HepG2 (cell line): ENCODE measurements around the gene UNC5CL. TPM values are rescaled to one million over a fixed set of nuclear protein-coding genes. Genes with fewer than 3 reads are reported as not detected.

Experiments used
- ATF7 ChIP-seq, 2 experiments: fragments of 450-650 bp in 1 of 2; sonication (generic) in 1 of 2; formaldehyde crosslinking in 1 of 2; IDR thresholded peaks; 2 replicates each; pipeline versions ENCODE4 v1.4.0 to v1.6.1; 2016 to 2020; ENCODE audit warnings: antibody characterized with exemption in 1 of 2, mild to moderate bottlenecking in 1 of 2, missing genetic modification reagents in 1 of 2
- BRD4 ChIP-seq: sonication (generic); formaldehyde crosslinking; IDR thresholded peaks from 2 replicates; pipeline ENCODE4 v1.4.0; 2020; ENCODE audit warnings: missing genetic modification reagents
- CHD4 ChIP-seq: fragments of 200-600 bp; sonication (generic); IDR thresholded peaks from 2 replicates; pipeline ENCODE4 v1.7.0; 2017; ENCODE audit warnings: mild to moderate bottlenecking, low read length, borderline replicate concordance
- ETS1 ChIP-seq: sonication (generic); formaldehyde crosslinking; IDR thresholded peaks from 2 replicates; pipeline ENCODE4 v1.4.0; 2020; ENCODE audit warnings: missing genetic modification reagents
- ETV6 ChIP-seq: sonication (generic); formaldehyde crosslinking; conservative IDR thresholded peaks from 2 replicates; pipeline ENCODE4 v1.4.0; 2020; ENCODE audit warnings: missing genetic modification reagents
- FOXP1 ChIP-seq, 2 experiments: fragments of 450-650 bp in 1 of 2; IDR thresholded peaks; 2 replicates each; pipeline ENCODE4 v1.6.1; 2017 to 2018; ENCODE audit warnings: antibody characterized with exemption in 1 of 2
- MED1 ChIP-seq: sonication (generic); formaldehyde crosslinking; IDR thresholded peaks from 2 replicates; pipeline ENCODE4 v1.4.0; 2020; ENCODE audit warnings: missing genetic modification reagents
- MED13 ChIP-seq: sonication (generic); formaldehyde crosslinking; IDR thresholded peaks from 2 replicates; pipeline ENCODE4 v1.5.0; 2020; ENCODE audit warnings: missing genetic modification reagents
- PREB ChIP-seq: sonication (generic); formaldehyde crosslinking; IDR thresholded peaks from 2 replicates; pipeline ENCODE4 v1.4.0; 2020; ENCODE audit warnings: missing genetic modification reagents
- SAFB2 ChIP-seq: sonication (generic); formaldehyde crosslinking; IDR thresholded peaks from 2 replicates; pipeline ENCODE4 v1.5.1; 2020; ENCODE audit warnings: missing genetic modification reagents, low read depth, mild to moderate bottlenecking, borderline replicate concordance
- TBL1XR1 ChIP-seq: fragments of 150-350 bp; IDR thresholded peaks from 2 replicates; pipeline ENCODE4 v1.6.1; 2014; ENCODE audit warnings: borderline replicate concordance, low read length; ENCODE audit not compliant: partially characterized antibody
- UBTF ChIP-seq: sonication (generic); formaldehyde crosslinking; IDR thresholded peaks from 2 replicates; pipeline ENCODE4 v1.4.0; 2020; ENCODE audit warnings: mild to moderate bottlenecking, missing genetic modification reagents
- ZNF550 ChIP-seq: sonication (generic); formaldehyde crosslinking; IDR thresholded peaks from 2 replicates; pipeline ENCODE4 v1.4.0; 2020; ENCODE audit warnings: mild to moderate bottlenecking, missing genetic modification reagents, borderline replicate concordance
- ZNF556 ChIP-seq: sonication (generic); formaldehyde crosslinking; IDR thresholded peaks from 2 replicates; pipeline ENCODE4 v1.4.0; 2020; ENCODE audit warnings: mild to moderate bottlenecking, missing genetic modification reagents, borderline replicate concordance
- ZNF557 ChIP-seq: sonication (generic); formaldehyde crosslinking; IDR thresholded peaks from 2 replicates; pipeline ENCODE4 v1.4.0; 2020; ENCODE audit warnings: missing genetic modification reagents
- ZNF577 ChIP-seq: sonication (generic); formaldehyde crosslinking; IDR thresholded peaks from 2 replicates; pipeline ENCODE4 v1.4.0; 2020; ENCODE audit warnings: mild to moderate bottlenecking, low read depth, missing genetic modification reagents, borderline replicate concordance
- ZNF788 ChIP-seq: sonication (generic); formaldehyde crosslinking; IDR thresholded peaks from 2 replicates; pipeline ENCODE4 v1.5.0; 2020; ENCODE audit warnings: mild to moderate bottlenecking, missing genetic modification reagents, borderline replicate concordance
- ZSCAN25 ChIP-seq: sonication (generic); formaldehyde crosslinking; IDR thresholded peaks from 2 replicates; pipeline ENCODE4 v1.8.0; 2022; ENCODE audit warnings: mild to moderate bottlenecking, missing genetic modification reagents
- polyA plus RNA-seq, 8 experiments: library from polyadenylated mRNA; depleted of rRNA in 3 of 8; stranded (reverse) in 7 of 8; unstranded in 1 of 8; fragments of >200 nt; fragmentation: Illumina TruSeq in 4 of 8; extraction: Trizol in 4 of 8; gene quantifications; 2 replicates each; pipeline versions ENCODE4 v1.2.1 to v1.2.3, GENCODE V29; 2011 to 2016; ENCODE audit warnings: low read depth in 4 of 8, missing spikeins in 1 of 8, mixed read lengths in 1 of 8; ENCODE audit not compliant: insufficient read depth in 1 of 8
- total RNA-seq, 5 experiments: library from RNA; depleted of rRNA; stranded (reverse); fragments of >200 nt; fragmentation: Illumina TruSeq; extraction: Trizol; gene quantifications; 2 replicates each; pipeline ENCODE4 v1.2.3, GENCODE V29; 2016; ENCODE audit warnings: low read depth in 1 of 5
- TF ChIP-seq, protein P1 (sequence below): sonication (generic); formaldehyde crosslinking; IDR thresholded peaks from 2 replicates; pipeline ENCODE4 v1.8.0; 2022; ENCODE audit warnings: low read depth, missing genetic modification reagents
- TF ChIP-seq, protein P2 (sequence below): sonication (generic); formaldehyde crosslinking; IDR thresholded peaks from 2 replicates; pipeline ENCODE4 v1.4.0; 2020; ENCODE audit warnings: missing genetic modification reagents

The UNC5CL gene
- total and polyA plus RNA-seq, 2 of the 13 experiments (the other 11 are each of a cell fraction or from before 2014, with no cell fraction given) = 2.4 to 2.5 TPM

DNA sequence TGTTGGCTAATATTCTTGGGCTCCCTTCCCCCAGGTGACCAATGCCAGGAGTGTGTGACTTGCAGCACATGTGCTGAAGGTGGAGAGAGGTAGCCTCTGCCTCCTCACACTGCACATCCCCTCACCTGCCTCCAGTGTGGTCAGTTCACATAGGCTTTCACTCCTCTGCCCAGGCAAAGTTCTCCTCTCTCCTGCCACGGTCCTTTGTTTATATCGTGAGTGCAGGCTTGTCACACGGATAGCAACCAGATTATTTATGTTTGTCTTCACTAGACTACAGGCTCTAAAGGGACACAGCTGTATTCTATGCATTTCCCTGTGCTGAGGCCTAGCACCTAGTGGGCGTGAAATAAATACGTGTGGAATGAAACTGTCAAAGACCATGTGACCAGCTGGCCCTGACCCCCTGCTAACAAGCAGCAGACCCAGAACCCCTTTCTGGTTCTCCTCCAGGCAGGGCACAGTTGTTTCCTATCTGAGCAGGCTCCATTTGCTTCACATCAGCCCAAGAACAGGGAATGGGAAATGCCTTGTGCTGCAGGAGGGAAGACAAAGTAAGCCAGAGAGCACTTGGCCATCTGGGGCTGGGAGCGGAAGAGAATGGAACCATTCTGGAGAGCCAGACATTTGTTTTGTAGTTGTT, 42.3 kb downstream of the UNC5CL start (continued):
- TF ChIP-seq, protein P1, sequence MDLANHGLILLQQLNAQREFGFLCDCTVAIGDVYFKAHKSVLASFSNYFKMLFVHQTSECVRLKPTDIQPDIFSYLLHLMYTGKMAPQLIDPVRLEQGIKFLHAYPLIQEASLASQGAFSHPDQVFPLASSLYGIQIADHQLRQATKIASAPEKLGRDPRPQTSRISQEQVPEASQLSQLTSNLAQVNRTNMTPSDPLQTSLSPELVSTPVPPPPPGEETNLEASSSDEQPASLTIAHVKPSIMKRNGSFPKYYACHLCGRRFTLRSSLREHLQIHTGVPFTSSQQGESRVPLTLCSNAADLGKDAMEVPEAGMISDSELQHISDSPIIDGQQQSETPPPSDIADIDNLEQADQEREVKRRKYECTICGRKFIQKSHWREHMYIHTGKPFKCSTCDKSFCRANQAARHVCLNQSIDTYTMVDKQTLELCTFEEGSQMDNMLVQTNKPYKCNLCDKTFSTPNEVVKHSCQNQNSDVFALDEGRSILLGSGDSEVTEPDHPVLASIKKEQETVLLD (CRISPR knock-in tag) = no peak
- TF ChIP-seq FOXP1 (IDR thresholded peaks at IDR 0.05) (no peak), FOXP1 (CRISPR knock-in tag; IDR thresholded peaks at IDR 0.05) (no peak; the same call in 1 of the 2 replicates), TBL1XR1 (peak; percentile 32), CHD4 (peak; percentile 70; the same call in 1 of the 2 replicates), MED13 (CRISPR knock-in tag) (0 out of 2 replicates have a peak, but pooled peaks have one; percentile 9), ZNF788 (peak; percentile 71; the same call in 1 of the 2 replicates), PREB (CRISPR knock-in tag) (peak; percentile 20; the same call in 1 of the 2 replicates), SAFB2 (0 out of 2 replicates have a peak, but pooled peaks have one; percentile 38), ZNF577 (CRISPR knock-in tag) (no peak), ZSCAN25 (CRISPR knock-in tag) (no peak), ZNF556 (CRISPR knock-in tag) (peak; percentile 62; the same call in 1 of the 2 replicates), ZNF550 (CRISPR knock-in tag) (0 out of 2 replicates have a peak, but pooled peaks have one; percentile 52), BRD4 (0 out of 2 replicates have a peak, but pooled peaks have one; percentile 12), ZNF557 (CRISPR knock-in tag) (peak; percentile 64; the same call in 1 of the 2 replicates), ETS1 (CRISPR knock-in tag) (no peak), ATF7 (IDR thresholded peaks at IDR 0.05) (no peak), ATF7 (CRISPR knock-in tag; IDR thresholded peaks at IDR 0.05) (no peak), MED1 (CRISPR knock-in tag) (peak; percentile 36; the same call in 1 of the 2 replicates), UBTF (CRISPR knock-in tag) (0 out of 2 replicates have a peak, but pooled peaks have one; percentile 17), ETV6 (CRISPR knock-in tag) (0 out of 2 replicates have a peak, but pooled peaks have one; percentile 23)
- TF ChIP-seq, protein P2, sequence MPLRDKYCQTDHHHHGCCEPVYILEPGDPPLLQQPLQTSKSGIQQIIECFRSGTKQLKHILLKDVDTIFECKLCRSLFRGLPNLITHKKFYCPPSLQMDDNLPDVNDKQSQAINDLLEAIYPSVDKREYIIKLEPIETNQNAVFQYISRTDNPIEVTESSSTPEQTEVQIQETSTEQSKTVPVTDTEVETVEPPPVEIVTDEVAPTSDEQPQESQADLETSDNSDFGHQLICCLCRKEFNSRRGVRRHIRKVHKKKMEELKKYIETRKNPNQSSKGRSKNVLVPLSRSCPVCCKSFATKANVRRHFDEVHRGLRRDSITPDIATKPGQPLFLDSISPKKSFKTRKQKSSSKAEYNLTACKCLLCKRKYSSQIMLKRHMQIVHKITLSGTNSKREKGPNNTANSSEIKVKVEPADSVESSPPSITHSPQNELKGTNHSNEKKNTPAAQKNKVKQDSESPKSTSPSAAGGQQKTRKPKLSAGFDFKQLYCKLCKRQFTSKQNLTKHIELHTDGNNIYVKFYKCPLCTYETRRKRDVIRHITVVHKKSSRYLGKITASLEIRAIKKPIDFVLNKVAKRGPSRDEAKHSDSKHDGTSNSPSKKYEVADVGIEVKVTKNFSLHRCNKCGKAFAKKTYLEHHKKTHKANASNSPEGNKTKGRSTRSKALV (CRISPR knock-in tag) = 0 out of 2 replicates have a peak, but pooled peaks have one; percentile 14
